VCaP (cell line): ENCODE data around the gene PIK3AP1.

Source experiments
- H3K27ac ChIP-seq: fragments of 450-650 bp; 2 replicates; pipeline ENCODE4 v1.5.1; 2017
- TF ChIP-seq, protein P1 (sequence below): fragments of 450-650 bp; conservative IDR thresholded peaks from 2 replicates; pipeline ENCODE4 v1.5.1; 2017; ENCODE audit warnings: mild to moderate bottlenecking, moderate library complexity

PIK3AP1 gene

DNA sequence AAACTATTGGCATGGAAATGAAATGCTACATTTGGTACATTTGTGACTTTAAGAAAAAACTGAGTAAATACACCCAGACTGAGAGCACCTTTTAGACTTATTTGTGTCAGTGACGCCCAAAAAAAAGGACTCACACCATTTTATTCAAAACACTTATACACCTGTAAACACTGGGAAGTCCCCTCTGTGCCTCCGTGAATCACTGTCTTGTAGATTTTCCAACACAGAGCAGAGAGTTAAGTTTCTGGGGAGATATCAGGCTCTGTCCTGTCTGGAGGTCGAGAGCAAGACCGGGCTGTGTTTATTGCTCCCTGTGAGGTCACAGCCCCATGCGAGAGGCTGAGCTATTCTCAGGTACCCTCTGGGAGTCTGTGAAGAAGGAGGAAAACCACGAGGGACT is 72.8 kb downstream of the PIK3AP1 start:
- H3K27ac ChIP-seq: no peak overlapping the region
- TF ChIP-seq, protein P1, sequence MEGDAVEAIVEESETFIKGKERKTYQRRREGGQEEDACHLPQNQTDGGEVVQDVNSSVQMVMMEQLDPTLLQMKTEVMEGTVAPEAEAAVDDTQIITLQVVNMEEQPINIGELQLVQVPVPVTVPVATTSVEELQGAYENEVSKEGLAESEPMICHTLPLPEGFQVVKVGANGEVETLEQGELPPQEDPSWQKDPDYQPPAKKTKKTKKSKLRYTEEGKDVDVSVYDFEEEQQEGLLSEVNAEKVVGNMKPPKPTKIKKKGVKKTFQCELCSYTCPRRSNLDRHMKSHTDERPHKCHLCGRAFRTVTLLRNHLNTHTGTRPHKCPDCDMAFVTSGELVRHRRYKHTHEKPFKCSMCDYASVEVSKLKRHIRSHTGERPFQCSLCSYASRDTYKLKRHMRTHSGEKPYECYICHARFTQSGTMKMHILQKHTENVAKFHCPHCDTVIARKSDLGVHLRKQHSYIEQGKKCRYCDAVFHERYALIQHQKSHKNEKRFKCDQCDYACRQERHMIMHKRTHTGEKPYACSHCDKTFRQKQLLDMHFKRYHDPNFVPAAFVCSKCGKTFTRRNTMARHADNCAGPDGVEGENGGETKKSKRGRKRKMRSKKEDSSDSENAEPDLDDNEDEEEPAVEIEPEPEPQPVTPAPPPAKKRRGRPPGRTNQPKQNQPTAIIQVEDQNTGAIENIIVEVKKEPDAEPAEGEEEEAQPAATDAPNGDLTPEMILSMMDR: no peak

DNA sequence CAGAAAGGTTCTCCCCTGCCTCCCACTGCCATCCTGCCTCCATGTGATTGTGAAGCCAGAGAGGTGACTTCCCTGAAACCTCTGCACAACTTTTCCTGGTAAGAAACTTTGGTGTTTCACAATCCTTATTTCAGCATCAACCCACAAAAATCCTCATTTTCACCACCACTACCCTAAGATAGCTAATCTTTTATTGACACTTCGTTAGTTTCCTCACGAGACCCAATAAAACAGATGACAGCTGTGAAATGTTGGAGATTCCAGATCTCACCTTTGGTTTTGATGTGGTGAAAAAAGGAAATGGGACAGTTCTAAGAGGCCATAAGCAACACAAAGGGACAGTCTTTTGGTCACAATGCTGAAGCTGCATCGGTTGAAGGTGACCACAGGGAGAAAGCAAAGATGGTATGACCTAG is 73.6 kb downstream of the PIK3AP1 start:
- no peak overlapping the region for H3K27ac ChIP-seq
- TF ChIP-seq, protein P1: no peak

DNA sequence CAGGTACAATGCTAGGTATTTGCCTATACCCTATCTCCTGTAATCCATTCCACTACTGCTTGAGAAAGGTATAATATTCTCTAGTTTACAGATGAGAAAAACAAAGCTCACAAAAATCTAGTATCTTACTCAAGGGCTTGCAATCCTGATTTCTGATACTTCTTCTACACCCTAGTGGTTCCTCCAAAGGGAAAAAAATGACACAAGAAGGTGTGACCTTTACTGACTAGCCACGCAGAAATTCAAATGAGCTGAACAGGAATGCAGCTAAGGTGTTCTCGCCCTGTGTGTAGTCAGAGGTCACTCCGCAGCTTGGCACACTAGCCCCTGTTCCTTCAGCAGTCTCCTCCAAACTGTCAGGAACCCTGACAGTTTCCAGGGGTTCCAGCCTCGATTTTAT is 74.0 kb downstream of the PIK3AP1 start:
- TF ChIP-seq, protein P1: no peak
- no peak overlapping the region for H3K27ac ChIP-seq

DNA sequence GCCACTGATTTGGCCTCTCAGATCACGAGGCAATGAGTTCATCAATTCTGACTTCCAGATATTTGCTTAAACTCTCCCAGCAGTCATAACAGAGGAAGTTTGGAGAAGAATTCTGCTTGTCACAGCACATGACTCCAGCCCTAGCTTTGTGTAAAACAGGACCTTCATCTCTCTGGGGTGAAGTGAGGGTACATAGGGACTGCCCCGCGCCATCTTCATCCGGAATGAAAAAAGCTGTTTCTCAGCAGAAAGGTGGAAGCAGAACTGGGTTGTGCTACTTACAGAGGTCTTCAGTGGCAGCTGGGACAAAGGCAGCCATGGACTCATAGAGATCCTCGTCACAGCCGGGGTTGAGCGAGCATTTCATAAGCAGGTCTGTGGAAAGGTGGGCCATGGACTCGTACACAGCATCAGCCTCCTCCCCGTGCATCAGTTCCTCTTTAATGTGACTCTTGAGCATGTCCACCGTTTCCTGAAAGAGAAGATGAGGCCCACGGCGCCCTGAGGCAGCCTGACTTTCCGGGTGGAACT is 75.1 kb downstream of the PIK3AP1 start:
- H3K27ac ChIP-seq: no peak overlapping the region
- TF ChIP-seq, protein P1: no peak

DNA sequence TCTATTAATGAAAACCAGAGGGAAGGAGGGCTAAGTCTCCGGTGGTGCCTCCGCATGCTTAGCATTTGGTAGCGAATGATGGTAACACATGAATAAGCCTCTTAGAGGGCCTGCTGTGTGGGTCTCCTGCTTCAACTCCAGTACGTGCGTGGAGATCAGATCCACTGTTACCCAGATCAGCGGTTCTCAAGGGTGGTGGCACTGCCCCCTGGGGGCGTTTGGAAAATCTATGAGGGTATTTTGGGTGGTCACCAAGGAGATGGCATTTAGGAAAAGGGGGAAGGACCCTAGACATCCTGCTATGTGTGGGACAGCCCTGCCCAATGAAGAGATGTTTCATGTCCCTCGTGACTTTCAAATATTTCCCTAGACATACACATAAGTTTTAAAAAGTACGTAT is 76.4 kb downstream of the PIK3AP1 start:
- TF ChIP-seq, protein P1: no peak
- H3K27ac ChIP-seq: no peak overlapping the region

DNA sequence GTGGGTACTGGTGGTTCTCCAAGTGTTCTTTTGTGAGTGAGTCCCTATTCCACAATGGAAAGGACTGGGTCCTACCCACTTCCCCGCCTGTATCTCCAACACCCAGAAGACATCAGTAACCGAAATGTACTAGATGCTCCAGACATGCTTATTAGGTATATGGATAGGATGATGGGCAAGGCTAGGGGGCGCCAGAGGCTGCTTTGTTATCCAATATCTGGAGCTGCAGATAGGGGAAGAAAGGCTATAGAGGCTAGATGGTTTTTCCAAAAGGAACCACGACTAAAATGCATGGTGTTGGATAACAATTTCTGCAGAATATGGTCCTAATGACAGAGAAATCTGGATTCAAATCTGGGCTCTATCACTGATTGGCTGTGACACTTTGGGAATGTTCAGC is 77.3 kb downstream of the PIK3AP1 start:
- TF ChIP-seq, protein P1: peak; percentile 65

DNA sequence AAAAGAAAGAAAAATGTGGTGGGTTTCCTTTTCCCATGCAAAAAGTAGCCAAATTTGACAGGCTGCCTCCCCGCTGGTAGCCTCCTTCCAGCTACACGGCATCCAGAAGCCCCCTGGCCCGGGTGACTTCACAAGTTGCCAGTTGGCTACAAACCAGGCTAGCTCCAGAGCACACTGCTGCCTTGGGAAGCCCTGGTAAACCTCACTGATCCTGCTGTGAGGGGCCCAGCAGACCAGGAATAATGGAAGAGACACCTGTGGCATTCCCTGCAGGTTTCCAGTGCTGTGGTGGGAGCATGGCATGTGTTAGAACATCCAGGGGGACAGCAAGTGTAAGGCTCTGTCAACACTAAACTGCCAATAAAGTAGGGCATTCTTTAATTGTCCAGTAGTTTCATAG is 77.8 kb downstream of the PIK3AP1 start:
- no peak overlapping the region for H3K27ac ChIP-seq
- TF ChIP-seq, protein P1: no peak

More for the DNA sequence above, 77.3 kb downstream of the PIK3AP1 start:
- no peak overlapping the region for H3K27ac ChIP-seq
